ENCODE data around the gene GRHL1. TPM values are rescaled to one million over a fixed set of nuclear protein-coding genes. Genes with fewer than 3 reads are reported as not detected.

GRHL1 gene
- total and polyA plus RNA-seq, 9 of the 15 experiments (the other 6 are each of a cell fraction or from before 2014, with no cell fraction given) = 1.7 to 6.1 (median 4.7) TPM

- TF ChIP-seq PHF20 (IDR thresholded peaks at IDR 0.05; ENCODE audit: partially characterized antibody) = no peak
- TF ChIP-seq HNRNPL (IDR thresholded peaks at IDR 0.05; ENCODE audit: low read depth, low read length) = no peak
- TF ChIP-seq, protein P1, sequence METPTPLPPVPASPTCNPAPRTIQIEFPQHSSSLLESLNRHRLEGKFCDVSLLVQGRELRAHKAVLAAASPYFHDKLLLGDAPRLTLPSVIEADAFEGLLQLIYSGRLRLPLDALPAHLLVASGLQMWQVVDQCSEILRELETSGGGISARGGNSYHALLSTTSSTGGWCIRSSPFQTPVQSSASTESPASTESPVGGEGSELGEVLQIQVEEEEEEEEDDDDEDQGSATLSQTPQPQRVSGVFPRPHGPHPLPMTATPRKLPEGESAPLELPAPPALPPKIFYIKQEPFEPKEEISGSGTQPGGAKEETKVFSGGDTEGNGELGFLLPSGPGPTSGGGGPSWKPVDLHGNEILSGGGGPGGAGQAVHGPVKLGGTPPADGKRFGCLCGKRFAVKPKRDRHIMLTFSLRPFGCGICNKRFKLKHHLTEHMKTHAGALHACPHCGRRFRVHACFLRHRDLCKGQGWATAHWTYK (CRISPR knock-in tag; IDR thresholded peaks at IDR 0.05) = no peak
- no peak for TF ChIP-seq ZNF146 (CRISPR knock-in tag; IDR thresholded peaks at IDR 0.05; ENCODE audit: unreplicated experiment)
- peak; percentile 59; the same call in 1 of the 2 replicates for TF ChIP-seq MTA3 (IDR thresholded peaks at IDR 0.05; ENCODE audit: borderline replicate concordance)
- TF ChIP-seq U2AF2 (optimal IDR thresholded peaks at IDR 0.05; ENCODE audit: low read depth, low read length) = no peak
- TF ChIP-seq, protein P2, sequence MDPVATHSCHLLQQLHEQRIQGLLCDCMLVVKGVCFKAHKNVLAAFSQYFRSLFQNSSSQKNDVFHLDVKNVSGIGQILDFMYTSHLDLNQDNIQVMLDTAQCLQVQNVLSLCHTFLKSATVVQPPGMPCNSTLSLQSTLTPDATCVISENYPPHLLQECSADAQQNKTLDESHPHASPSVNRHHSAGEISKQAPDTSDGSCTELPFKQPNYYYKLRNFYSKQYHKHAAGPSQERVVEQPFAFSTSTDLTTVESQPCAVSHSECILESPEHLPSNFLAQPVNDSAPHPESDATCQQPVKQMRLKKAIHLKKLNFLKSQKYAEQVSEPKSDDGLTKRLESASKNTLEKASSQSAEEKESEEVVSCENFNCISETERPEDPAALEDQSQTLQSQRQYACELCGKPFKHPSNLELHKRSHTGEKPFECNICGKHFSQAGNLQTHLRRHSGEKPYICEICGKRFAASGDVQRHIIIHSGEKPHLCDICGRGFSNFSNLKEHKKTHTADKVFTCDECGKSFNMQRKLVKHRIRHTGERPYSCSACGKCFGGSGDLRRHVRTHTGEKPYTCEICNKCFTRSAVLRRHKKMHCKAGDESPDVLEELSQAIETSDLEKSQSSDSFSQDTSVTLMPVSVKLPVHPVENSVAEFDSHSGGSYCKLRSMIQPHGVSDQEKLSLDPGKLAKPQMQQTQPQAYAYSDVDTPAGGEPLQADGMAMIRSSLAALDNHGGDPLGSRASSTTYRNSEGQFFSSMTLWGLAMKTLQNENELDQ (CRISPR knock-in tag; IDR thresholded peaks at IDR 0.05; ENCODE audit: borderline replicate concordance) = no peak
- TF ChIP-seq PURB (CRISPR knock-in tag; IDR thresholded peaks at IDR 0.05; ENCODE audit: low read depth) = no peak
- TF ChIP-seq POLR2AphosphoS5 (IDR thresholded peaks at IDR 0.05; ENCODE audit: control insufficient read depth, insufficient read depth, low read depth, low read length) = peak; percentile 69
- no peak for TF ChIP-seq NFYB (IDR thresholded peaks at IDR 0.05; ENCODE audit: extremely low read depth, insufficient read length)
- TF ChIP-seq GMEB1 (CRISPR knock-in tag; IDR thresholded peaks at IDR 0.05) = no peak
- TF ChIP-seq, protein P3, sequence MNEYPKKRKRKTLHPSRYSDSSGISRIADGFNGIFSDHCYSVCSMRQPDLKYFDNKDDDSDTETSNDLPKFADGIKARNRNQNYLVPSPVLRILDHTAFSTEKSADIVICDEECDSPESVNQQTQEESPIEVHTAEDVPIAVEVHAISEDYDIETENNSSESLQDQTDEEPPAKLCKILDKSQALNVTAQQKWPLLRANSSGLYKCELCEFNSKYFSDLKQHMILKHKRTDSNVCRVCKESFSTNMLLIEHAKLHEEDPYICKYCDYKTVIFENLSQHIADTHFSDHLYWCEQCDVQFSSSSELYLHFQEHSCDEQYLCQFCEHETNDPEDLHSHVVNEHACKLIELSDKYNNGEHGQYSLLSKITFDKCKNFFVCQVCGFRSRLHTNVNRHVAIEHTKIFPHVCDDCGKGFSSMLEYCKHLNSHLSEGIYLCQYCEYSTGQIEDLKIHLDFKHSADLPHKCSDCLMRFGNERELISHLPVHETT (CRISPR knock-in tag; conservative IDR thresholded peaks at IDR 0.05 in 1 of 2, IDR thresholded peaks at IDR 0.05 in 1 of 2) = peak in 1 of 2 experiments; percentile 6; a peak in 1 of 4 replicates
- TF ChIP-seq TCF7 (IDR thresholded peaks at IDR 0.05; ENCODE audit: borderline replicate concordance) = no peak
- TF ChIP-seq KHSRP (IDR thresholded peaks at IDR 0.05) = no peak
- peak; percentile 30 for TF ChIP-seq NFIC (IDR thresholded peaks at IDR 0.05)
- peak; percentile 67; the same call in 1 of the 2 replicates for TF ChIP-seq PHF8 (IDR thresholded peaks at IDR 0.05; ENCODE audit: borderline replicate concordance, low read length)
- no peak for TF ChIP-seq ASH1L (IDR thresholded peaks at IDR 0.05; ENCODE audit: borderline replicate concordance, low read depth, partially characterized antibody)
- no peak for TF ChIP-seq RBM14 (IDR thresholded peaks at IDR 0.05; ENCODE audit: borderline replicate concordance, insufficient read depth, low read depth, low read length)
- TF ChIP-seq RB1 (IDR thresholded peaks at IDR 0.05; ENCODE audit: low read depth) = no peak
- TF ChIP-seq KAT2B (IDR thresholded peaks at IDR 0.05; ENCODE audit: low read depth, low read length) = no peak
Observed at GRCh38 chr2:10028988-10029874, 77.7 kb downstream of the GRHL1 start (continued).

All from K562 (cell line).